Smooth muscle cell (in vitro differentiated cells): ENCODE data around the gene MAMLD1. TPM values are rescaled to one million over a fixed set of nuclear protein-coding genes. Genes with fewer than 3 reads are reported as not detected.
A peak's percentile ranks its signal among the peaks of the same experiment; 100 is the strongest.

Source experiments
- DNase-seq: peaks from one replicate; lab custom pipeline; 2025; ENCODE audit not compliant: unreplicated experiment; lab: John Stamatoyannopoulos, UW
- H2AFZ ChIP-seq: fragments of 200-600 bp; sonication (generic); 2 replicates; pipeline ENCODE4 v1.6.0; 2016; ENCODE audit warnings: antibody characterized with exemption, low read depth, mild to moderate bottlenecking
- H3F3A ChIP-seq: fragments of 200-600 bp; sonication (generic); 2 replicates; pipeline ENCODE4 v1.6.0; 2017; ENCODE audit warnings: antibody characterized with exemption, low read depth
- H3K27ac ChIP-seq: fragments of 200-600 bp; sonication (generic); 2 replicates; pipeline ENCODE4 v1.5.1; 2016; ENCODE audit warnings: low read depth, mild to moderate bottlenecking
- H3K27me3 ChIP-seq: fragments of 200-600 bp; sonication (generic); 2 replicates; pipeline ENCODE4 v1.6.1; 2016; ENCODE audit warnings: low read depth, mild to moderate bottlenecking
- H3K36me3 ChIP-seq: fragments of 200-600 bp; sonication (generic); 2 replicates; pipeline ENCODE4 v1.5.1; 2016; ENCODE audit warnings: low read depth
- H3K4me1 ChIP-seq: fragments of 200-600 bp; sonication (generic); 2 replicates; pipeline ENCODE4 v1.5.1; 2016; ENCODE audit warnings: low read depth
- H3K4me2 ChIP-seq: fragments of 200-600 bp; sonication (generic); 2 replicates; pipeline ENCODE4 v1.6.0; 2016; ENCODE audit warnings: mild to moderate bottlenecking
- H3K4me3 ChIP-seq: fragments of 200-600 bp; sonication (generic); 2 replicates; pipeline ENCODE4 v1.5.1; 2016; ENCODE audit warnings: mild to moderate bottlenecking
- H3K79me2 ChIP-seq: fragments of 200-600 bp; sonication (generic); 2 replicates; pipeline ENCODE4 v1.6.0; 2016; ENCODE audit warnings: low read depth, mild to moderate bottlenecking
- H3K9ac ChIP-seq: fragments of 200-600 bp; sonication (generic); 2 replicates; pipeline ENCODE4 v1.6.0; 2016; ENCODE audit warnings: low read depth
- H3K9me3 ChIP-seq: fragments of 200-600 bp; sonication (generic); replicated peaks from 2 replicates; pipeline ENCODE4 v1.5.1; 2016; ENCODE audit warnings: low read depth
- H4K20me1 ChIP-seq: fragments of 200-600 bp; sonication (generic); 2 replicates; pipeline ENCODE4 v1.6.0; 2016; ENCODE audit warnings: low read depth
- CTCF ChIP-seq: fragments of 200-600 bp; sonication (generic); IDR thresholded peaks from 2 replicates; pipeline ENCODE4 v1.5.1; 2017; ENCODE audit warnings: borderline replicate concordance, mild to moderate bottlenecking, antibody characterized with exemption; ENCODE audit not compliant: insufficient read depth, poor library complexity, severe bottlenecking
- WGBS: methylation state at CpG from one replicate; pipeline ENCODE4 v1.1.7; 2016; ENCODE audit warnings: low lambda C conversion rate; 5-methylcytosine and 5-hydroxymethylcytosine counted together
- polyA plus RNA-seq: library from polyadenylated mRNA; unstranded; fragments of >200 nt; fragmentation: Nextera tagmentation; extraction: Ambion mirVana; gene quantifications from 2 replicates; pipeline ENCODE4 v1.2.1, GENCODE V29; 2016
- total RNA-seq: library from RNA; depleted of rRNA; stranded (reverse); fragments of >200 nt; gene quantifications from 2 replicates; pipeline ENCODE4 v1.2.3, GENCODE V29; 2014

Gene MAMLD1
- total and polyA plus RNA-seq, 2 experiments from 2014 or later = 2.4 to 3.8 TPM

DNA sequence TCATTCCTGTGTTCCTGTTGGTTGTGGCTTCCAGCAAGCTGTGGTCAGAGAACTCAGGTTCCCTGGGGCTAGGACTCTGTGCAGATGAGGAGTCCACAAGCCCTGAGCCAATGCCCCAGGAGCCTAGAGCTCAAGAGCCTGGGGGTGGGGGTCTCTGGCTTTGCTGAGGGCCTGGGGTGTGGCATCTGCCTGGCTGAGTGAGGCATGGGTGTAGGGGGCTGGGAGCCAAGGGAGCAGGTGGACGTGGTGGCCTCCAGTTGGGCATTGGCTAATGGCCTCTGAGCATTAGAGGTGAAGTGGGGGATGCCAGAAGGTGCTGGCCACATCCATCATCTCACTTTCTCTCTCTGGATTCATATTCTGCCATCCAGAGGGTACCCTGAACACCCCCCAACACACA is 5.3 kb upstream of the MAMLD1 start:
- Histone ChIP-seq H2AFZ (no peak overlapping the region), H3F3A (no peaks in the 10 kb centered on the region), H3K9ac (no peak overlapping the region), H3K9me3 (no peaks in the 10 kb centered on the region), H3K4me2 (no peak overlapping the region), H3K4me1 (no peaks in the 10 kb centered on the region), H3K27ac (no peak overlapping the region), H3K79me2 (no peaks in the 10 kb centered on the region), H3K36me3 (no peaks in the 10 kb centered on the region), H3K27me3 (peaks cover 29% of the 10 kb centered on the region), H4K20me1 (no peaks in the 10 kb centered on the region), H3K4me3 (no peak overlapping the region)
- TF ChIP-seq CTCF = no peak
- no peak for DNase-seq
- 29% methylated on average over 1 of the region's 1 CpG for WGBS

DNA sequence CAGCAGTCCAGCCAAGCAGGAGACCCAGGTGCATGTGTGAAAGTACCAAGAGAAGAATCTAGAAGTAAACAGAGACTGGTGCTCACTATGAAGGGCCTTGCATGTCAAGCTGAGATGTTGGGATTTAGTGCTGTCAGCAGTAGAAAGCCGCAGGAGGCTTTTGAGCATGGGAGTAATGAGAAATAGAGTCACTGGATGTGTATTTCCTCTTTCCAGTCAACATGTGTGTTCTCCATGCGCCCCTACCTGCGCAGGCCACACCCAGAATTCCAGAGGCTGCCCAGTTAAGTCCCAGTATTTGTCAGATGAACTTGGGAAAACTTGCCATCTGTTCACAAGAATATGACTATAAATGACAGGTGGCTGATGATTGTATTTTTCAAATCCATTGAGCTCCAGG is 4.5 kb upstream of the MAMLD1 start:
- no peaks in the 10 kb centered on the region for H3K79me2 ChIP-seq
- 80% methylated on average over 3 of the region's 3 CpGs for WGBS
- no peaks in the 10 kb centered on the region for H4K20me1 ChIP-seq

DNA sequence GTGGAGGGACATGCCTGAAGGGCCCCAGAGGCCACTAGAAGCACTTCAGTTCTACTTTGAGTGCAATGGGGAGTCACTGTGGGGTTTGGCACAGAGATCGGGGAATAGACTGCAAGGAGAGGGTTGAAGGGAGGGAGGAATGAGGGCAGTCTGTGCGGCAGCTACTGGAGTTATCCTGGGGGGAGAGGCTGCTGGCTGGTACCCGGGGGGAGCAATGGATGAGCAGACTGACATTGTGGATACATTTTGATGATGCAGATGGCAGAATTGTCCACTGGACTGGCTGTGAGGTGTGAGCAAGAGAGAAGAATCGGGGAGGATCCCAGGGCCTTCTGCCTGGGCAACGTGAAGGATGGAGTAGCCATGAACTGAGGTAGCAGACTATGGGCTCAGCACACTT is 2.8 kb upstream of the MAMLD1 start:
- no peaks in the 10 kb centered on the region for H3K79me2 ChIP-seq
- no peak overlapping the region for H3K9ac ChIP-seq
- H3K4me3 ChIP-seq = no peak overlapping the region
- WGBS = 87% methylated on average over 5 of the region's 5 CpGs
- no peaks in the 10 kb centered on the region for H3K4me1 ChIP-seq
- H3K4me2 ChIP-seq = no peak overlapping the region
- no peak overlapping the region for H2AFZ ChIP-seq
- H3K9me3 ChIP-seq = no peaks in the 10 kb centered on the region
- no peaks in the 10 kb centered on the region for H3K36me3 ChIP-seq
- TF ChIP-seq CTCF = no peak
- no peaks in the 10 kb centered on the region for H4K20me1 ChIP-seq
- no peak for DNase-seq
- no peak overlapping the region for H3K27ac ChIP-seq
- peaks cover 29% of the 10 kb centered on the region for H3K27me3 ChIP-seq
- H3F3A ChIP-seq = no peaks in the 10 kb centered on the region

More for the DNA sequence above, 4.5 kb upstream of the MAMLD1 start:
- no peak overlapping the region for H3K4me3 ChIP-seq
- peaks cover 29% of the 10 kb centered on the region for H3K27me3 ChIP-seq
- no peaks in the 10 kb centered on the region for H3K4me1 ChIP-seq
- TF ChIP-seq CTCF = no peak
- H3K4me2 ChIP-seq = no peak overlapping the region
- no peaks in the 10 kb centered on the region for H3K36me3 ChIP-seq
- H3K27ac ChIP-seq = no peak overlapping the region
- no peaks in the 10 kb centered on the region for H3F3A ChIP-seq
- no peak for DNase-seq
- H3K9me3 ChIP-seq = no peaks in the 10 kb centered on the region
- no peak overlapping the region for H3K9ac ChIP-seq
- no peak overlapping the region for H2AFZ ChIP-seq

DNA sequence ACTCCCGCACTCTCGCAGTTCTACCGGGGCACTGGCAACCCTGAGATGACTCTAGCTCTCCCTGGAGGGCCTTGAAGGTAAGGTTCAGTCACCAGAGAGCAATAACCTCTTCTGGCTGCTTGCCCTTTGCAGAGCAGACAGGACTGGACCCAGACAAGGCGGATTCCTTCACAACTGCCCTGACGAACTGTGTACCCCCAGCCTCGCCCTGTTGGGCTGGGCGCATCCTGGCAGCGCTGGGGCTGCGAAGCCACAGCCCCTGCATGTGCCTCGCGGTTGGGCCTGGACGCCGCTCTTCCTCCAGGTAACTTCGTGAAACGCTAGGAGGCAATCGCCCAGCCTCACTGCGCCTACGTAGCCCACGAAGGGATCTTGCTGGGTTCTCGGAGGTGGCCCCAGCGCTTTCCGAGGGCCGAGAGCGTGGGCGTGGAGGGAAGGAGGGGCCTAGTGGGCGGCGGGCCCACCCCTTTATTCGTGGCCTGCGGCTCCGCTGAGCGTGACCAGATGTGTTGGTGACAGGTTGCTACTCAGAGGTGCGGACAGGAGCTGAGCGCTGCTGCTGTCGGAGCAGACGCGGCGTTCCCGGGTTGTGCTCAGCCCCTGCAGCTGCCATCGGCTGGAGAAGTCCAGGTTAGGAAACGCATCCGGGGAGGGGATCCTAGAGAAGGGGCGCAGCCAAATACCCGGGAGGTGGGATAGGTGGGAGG is 1.9 kb upstream of the MAMLD1 start:
- H3K27ac ChIP-seq = no peak overlapping the region
- H3K4me1 ChIP-seq = no peaks in the 10 kb centered on the region
- H3K4me2 ChIP-seq = peak overlapping the region; percentile 82
- H3K4me3 ChIP-seq = peak overlapping the region; percentile 16
- no peak overlapping the region for H3K9ac ChIP-seq
- no peak overlapping the region for H2AFZ ChIP-seq
- DNase-seq = no peak
- H3K27me3 ChIP-seq = peaks cover 29% of the 10 kb centered on the region
- H3K36me3 ChIP-seq = no peaks in the 10 kb centered on the region
- H4K20me1 ChIP-seq = no peaks in the 10 kb centered on the region
- no peaks in the 10 kb centered on the region for H3K79me2 ChIP-seq
- no peaks in the 10 kb centered on the region for H3F3A ChIP-seq
- H3K9me3 ChIP-seq = no peaks in the 10 kb centered on the region
- 49% methylated on average over 43 of the region's 43 CpGs for WGBS
- TF ChIP-seq CTCF = no peak
